Spinal cord (tissue), 10 donors: ENCODE data around the gene GALNS. TPM values are rescaled to one million over a fixed set of nuclear protein-coding genes. Genes with fewer than 3 reads are reported as not detected.

Source experiments
- DNase-seq, 6 donors: peaks; one replicate each; pipeline versions ENCODE4 v3.0.0 to v3.0.0-alpha.2; 2013 to 2015; ENCODE audit warnings: low spot score in 6 of 6, low read depth in 4 of 6
- H3K27ac ChIP-seq: one replicate; pipeline ENCODE4 v1.5.1; 2013; ENCODE audit warnings: low read depth, low read length, control low read depth
- H3K27me3 ChIP-seq: one replicate; pipeline ENCODE4 v1.6.1; 2013; ENCODE audit warnings: low read length; ENCODE audit not compliant: control insufficient read depth, insufficient read depth
- H3K36me3 ChIP-seq: one replicate; pipeline ENCODE4 v1.6.1; 2013; ENCODE audit warnings: low read length; ENCODE audit not compliant: control insufficient read depth, insufficient read depth
- H3K4me1 ChIP-seq: one replicate; pipeline ENCODE4 v1.6.1; 2013; ENCODE audit warnings: low read length; ENCODE audit not compliant: control insufficient read depth, insufficient read depth
- H3K4me3 ChIP-seq: one replicate; pipeline ENCODE4 v1.5.1; 2013; ENCODE audit warnings: low read depth, low read length, control low read depth
- H3K9me3 ChIP-seq: one replicate; pipeline ENCODE4 v1.6.1; 2013; ENCODE audit warnings: low read length; ENCODE audit not compliant: control insufficient read depth, insufficient read depth
- WGBS: methylation state at CpG from one replicate; pipeline ENCODE4 v1.1.5; 2013; ENCODE audit warnings: missing lambda C conversion rate; ENCODE audit not compliant: insufficient coverage; 5-methylcytosine and 5-hydroxymethylcytosine counted together
- polyA plus RNA-seq, 2 donors: library from polyadenylated mRNA; unstranded; fragments of 120-200 nt; gene quantifications; one replicate each; pipeline ENCODE4 v1.2.1, GENCODE V29; 2013; ENCODE audit not compliant: insufficient read length in 2 of 2
- total RNA-seq, 2 donors: library from RNA; depleted of rRNA in 1 of 2; stranded (reverse); fragments of 120-200 nt in 1 of 2; fragments of >200 nt in 1 of 2; gene quantifications; one replicate each; pipeline versions ENCODE4 v1.2.3 to v1.2.4, GENCODE V29; 2013 to 2014
- donor health status: healthy.

GALNS gene
- total and polyA plus RNA-seq, 4 donors = 11.8 to 42.8 (median 24.4) TPM

- H3K27ac ChIP-seq = no peak overlapping the region
- H3K27me3 ChIP-seq = no peaks in the 10 kb centered on the region
- H3K36me3 ChIP-seq = peaks cover 90% of the 10 kb centered on the region
- H3K4me3 ChIP-seq = no peak overlapping the region
- no peak for DNase-seq
- WGBS = 85% methylated on average over 16 of the region's 20 CpGs
- no peaks in the 10 kb centered on the region for H3K9me3 ChIP-seq
- peaks cover 17% of the 10 kb centered on the region for H3K4me1 ChIP-seq
Measured at GRCh38 chr16:88877564-88878289, 21.0 kb upstream of the GALNS start.

GRCh38 chr16:88876942-88877526, 20.3 kb upstream of the GALNS start:
- 84% methylated on average over 32 of the region's 33 CpGs for WGBS
- Histone ChIP-seq H3K36me3 (peaks cover 86% of the 10 kb centered on the region), H3K27me3 (no peaks in the 10 kb centered on the region), H3K27ac (no peak overlapping the region), H3K4me1 (peaks cover 17% of the 10 kb centered on the region), H3K4me3 (no peak overlapping the region), H3K9me3 (no peaks in the 10 kb centered on the region)
- no peak for DNase-seq

DNA sequence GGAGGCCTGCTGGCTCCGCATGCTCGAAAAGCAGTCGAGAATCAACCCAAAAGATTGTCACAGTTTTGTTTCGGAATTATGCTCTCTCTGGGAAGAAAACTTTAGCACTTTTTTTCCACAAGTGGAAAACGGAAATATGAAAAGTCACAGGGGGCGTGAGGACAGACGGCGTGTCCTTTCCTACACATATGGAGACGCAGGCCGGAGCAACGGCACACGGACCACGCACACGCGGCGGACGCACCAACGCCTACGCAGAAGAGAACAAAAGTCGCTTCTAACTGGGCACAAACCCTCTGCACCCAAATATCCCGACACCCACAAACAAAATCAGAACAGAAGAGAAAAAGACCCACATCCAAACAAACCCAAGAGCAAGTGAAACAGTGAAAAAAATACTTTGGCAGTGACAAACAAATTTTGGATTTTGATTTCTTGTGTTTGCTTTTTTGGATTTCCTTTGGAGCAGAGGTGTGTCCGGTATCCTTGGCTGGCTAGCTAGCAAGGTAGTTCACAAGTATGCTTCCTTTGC, 19.0 kb upstream of the GALNS start:
- Histone ChIP-seq H3K27ac (no peak overlapping the region), H3K4me1 (peaks cover 18% of the 10 kb centered on the region), H3K36me3 (peaks cover 76% of the 10 kb centered on the region), H3K9me3 (no peaks in the 10 kb centered on the region), H3K4me3 (no peak overlapping the region), H3K27me3 (no peaks in the 10 kb centered on the region)
- DNase-seq = no peak
- WGBS = 91% methylated on average over 18 of the region's 22 CpGs

GRCh38 chr16:88874938-88875599, 18.3 kb upstream of the GALNS start:
- H3K4me1 ChIP-seq = peaks cover 17% of the 10 kb centered on the region
- no peak for DNase-seq
- no peaks in the 10 kb centered on the region for H3K9me3 ChIP-seq
- H3K27me3 ChIP-seq = no peaks in the 10 kb centered on the region
- peaks cover 69% of the 10 kb centered on the region for H3K36me3 ChIP-seq
- H3K27ac ChIP-seq = no peak overlapping the region
- WGBS = 93% methylated on average over 29 of the region's 34 CpGs
- H3K4me3 ChIP-seq = no peak overlapping the region

GRCh38 chr16:88872650-88873331, 16.0 kb upstream of the GALNS start:
- 84% methylated on average over 25 of the region's 25 CpGs for WGBS
- Histone ChIP-seq H3K9me3 (no peaks in the 10 kb centered on the region), H3K27ac (no peak overlapping the region), H3K27me3 (no peaks in the 10 kb centered on the region), H3K36me3 (peaks cover 49% of the 10 kb centered on the region), H3K4me1 (peaks cover 12% of the 10 kb centered on the region), H3K4me3 (no peak overlapping the region)
- DNase-seq = no peak

DNA sequence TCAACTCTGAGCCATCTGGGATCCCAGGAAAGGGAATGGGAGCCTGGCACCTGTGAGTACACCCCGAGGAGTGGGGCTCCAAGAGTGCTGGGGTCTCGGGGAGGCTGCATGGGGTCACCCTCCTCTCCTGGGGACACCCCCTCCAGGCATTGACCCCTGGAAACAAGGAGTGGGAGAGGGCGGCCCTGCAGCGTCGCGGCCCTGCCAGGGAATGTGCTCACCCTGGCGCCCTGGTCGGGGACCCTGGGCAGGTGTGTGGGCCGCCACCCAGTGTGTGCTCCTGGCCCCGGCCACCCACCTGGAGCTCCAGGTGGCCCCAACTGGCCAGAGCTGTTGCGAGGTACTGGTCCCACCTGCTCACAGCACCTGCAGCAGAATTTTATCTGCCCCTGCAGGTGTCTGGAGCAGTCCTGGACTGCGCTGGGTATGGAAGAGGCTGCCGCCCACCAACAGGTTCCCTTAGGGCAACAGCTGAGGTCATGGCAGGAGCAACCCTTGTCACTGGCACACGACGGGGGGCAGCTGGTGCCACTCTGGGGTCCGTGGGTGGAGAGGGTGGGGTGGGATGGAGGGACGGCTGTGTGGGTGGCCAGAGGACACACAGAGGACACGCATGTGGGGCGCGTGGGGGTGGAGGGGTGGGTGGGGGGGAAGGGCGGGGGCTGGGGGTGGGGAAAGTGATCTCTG, 15.1 kb upstream of the GALNS start:
- H3K27me3 ChIP-seq = no peaks in the 10 kb centered on the region

DNA sequence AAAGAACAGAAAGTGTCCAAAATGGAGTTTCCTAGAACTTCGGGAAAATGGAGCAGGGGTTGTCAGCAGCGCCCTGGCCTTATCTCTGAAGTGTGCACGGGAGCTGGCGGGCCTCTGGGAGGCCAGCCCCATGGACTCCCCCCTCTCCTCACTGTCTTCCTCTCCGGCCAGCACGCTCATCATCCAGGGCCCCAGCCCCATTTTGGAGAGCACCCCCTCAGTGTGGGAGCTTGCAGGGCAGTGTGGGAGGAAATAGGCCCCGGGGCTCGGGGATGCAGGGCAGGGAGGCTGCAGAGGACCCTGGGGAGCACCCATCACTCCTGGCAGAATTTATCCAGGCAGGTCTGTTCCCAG, 14.6 kb upstream of the GALNS start:
- Histone ChIP-seq H3K27me3 (no peaks in the 10 kb centered on the region), H3K36me3 (peaks cover 36% of the 10 kb centered on the region), H3K4me3 (no peak overlapping the region), H3K27ac (no peak overlapping the region), H3K4me1 (peaks cover 12% of the 10 kb centered on the region), H3K9me3 (no peaks in the 10 kb centered on the region)
- 69% methylated on average over 6 of the region's 8 CpGs for WGBS
- DNase-seq = no peak

More for the DNA sequence above, 15.1 kb upstream of the GALNS start:
- Histone ChIP-seq H3K36me3 (peaks cover 41% of the 10 kb centered on the region), H3K9me3 (no peaks in the 10 kb centered on the region), H3K27ac (no peak overlapping the region), H3K4me1 (peaks cover 12% of the 10 kb centered on the region), H3K4me3 (no peak overlapping the region)
- DNase-seq = no peak
- WGBS = 85% methylated on average over 11 of the region's 21 CpGs

DNA sequence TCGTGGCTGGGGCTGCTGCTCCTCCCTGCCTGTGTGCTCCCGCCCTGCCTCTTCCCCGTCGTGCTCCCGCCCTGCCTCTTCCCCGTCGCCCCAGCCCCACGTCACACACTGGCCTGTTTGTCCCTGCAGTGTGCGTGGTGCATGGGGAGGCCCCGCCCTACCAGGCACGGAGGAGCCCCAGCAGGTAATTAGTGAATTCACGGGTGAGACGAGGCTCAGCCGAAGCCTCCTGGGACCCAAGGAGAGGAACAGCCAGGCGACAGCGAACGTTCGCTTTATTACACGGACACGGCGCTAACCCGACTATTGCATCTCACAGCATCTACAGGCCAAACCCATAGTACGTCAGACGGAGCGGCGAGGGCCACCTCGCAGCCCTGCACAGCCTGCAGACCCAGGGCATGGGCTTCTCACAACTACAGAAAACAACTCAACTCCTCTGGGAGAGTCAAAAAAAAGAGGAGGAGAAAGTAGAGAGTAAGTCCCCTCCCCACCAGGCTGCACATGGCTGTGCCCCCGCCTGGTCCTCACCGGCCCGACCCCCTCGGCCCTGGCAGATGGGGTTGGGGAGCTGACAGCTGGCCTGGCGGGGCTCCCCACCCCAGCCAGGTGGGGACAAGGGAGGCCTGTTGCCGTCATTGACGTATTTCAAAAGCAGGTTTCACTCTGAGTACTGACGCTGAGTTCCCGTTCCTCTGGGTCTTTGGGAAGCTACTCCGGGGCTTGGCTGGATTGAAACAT, 14.0 kb upstream of the GALNS start:
- DNase-seq = peak in 1 of 6 donors; percentile 33
- Histone ChIP-seq H3K4me3 (no peak overlapping the region), H3K9me3 (no peaks in the 10 kb centered on the region), H3K4me1 (peaks cover 12% of the 10 kb centered on the region), H3K27me3 (no peaks in the 10 kb centered on the region), H3K36me3 (peaks cover 34% of the 10 kb centered on the region), H3K27ac (no peak overlapping the region)
- 43% methylated on average over 35 of the region's 37 CpGs for WGBS

DNA sequence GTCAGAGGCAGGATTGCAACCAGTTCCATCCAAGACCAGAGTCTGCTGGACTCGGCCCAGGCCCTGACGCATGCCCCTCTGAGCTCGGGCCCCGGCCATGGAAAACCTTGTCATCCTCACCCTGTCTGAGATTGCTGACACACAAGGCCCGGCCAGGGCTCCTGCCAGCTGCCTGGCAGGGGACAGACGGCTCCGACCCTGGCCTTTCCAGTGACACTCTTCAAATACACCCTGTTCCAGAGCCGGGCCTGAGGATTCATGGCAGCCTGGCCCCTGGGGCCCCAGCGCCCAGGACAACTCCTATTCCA, 12.9 kb upstream of the GALNS start:
- no peak overlapping the region for H3K27ac ChIP-seq
- H3K4me1 ChIP-seq = peaks cover 12% of the 10 kb centered on the region
- no peaks in the 10 kb centered on the region for H3K27me3 ChIP-seq
- peaks cover 23% of the 10 kb centered on the region for H3K36me3 ChIP-seq
- DNase-seq = no peak
- 84% methylated on average over 9 of the region's 9 CpGs for WGBS
- no peaks in the 10 kb centered on the region for H3K9me3 ChIP-seq
- no peak overlapping the region for H3K4me3 ChIP-seq
